Retina (tissue), 1 donor: ENCODE measurements around the gene EPHA4.
A peak's percentile ranks its signal among the peaks of the same experiment; 100 is the strongest.

ENCODE experiments used
- DNase-seq: peaks from one replicate; pipeline ENCODE4 v3.0.0-alpha.2; 2016

The EPHA4 gene

DNA sequence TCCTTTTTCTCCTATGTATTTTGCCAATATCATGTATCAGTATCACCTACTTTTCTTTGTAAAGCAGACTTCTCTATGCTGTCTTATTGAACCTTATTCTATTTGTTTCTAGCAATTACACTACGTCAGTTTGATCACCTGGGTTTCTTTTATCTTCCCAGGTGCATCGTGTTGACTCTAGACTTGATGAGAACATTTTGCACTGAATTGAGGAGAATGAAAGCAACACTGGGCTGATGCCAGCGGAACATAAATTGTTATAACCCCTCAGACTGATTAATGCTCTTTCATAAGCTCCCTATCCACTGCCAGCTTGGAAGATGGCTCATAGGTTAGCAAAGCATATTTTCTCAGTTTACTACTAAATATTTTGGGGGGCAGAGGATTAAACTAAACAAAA is 140.6 kb downstream of the EPHA4 start:
- DNase-seq = no peak

DNA sequence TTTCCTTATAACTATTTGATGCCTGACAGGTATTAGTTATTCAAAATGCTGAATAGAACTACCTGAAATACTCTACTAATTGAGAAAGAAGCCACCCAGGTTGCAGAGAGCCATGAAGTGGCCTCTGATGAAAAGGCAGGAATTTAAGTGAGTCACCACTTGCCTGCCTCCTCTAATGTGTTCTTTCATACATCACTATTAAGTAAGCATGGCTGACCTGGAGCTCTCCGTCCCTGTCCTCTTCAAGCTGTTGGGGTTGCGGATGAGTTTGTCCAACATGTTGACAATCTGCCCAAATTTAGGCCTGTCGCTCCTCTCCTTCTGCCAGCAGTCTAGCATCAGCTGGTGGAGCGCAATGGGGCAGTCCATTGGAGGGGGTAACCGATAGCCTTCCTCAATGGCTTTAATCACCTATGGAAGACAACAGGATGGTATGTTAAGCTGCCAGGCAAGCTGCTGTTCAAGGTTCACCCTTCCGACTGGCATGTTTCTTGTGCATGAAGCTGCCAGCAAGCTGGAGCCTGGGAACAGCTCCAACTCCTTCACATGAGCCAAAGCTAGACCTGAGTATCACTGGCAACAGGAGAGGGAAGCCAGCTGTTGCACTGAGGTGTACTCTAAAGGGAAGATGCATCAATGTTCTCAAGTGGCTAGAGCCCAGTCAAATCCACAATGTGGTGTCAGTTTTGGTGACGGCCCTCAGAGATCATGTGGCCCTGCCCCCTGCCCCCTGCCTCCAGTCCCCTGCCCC is 142.2 kb downstream of the EPHA4 start:
- peak; percentile 16 for DNase-seq

DNA sequence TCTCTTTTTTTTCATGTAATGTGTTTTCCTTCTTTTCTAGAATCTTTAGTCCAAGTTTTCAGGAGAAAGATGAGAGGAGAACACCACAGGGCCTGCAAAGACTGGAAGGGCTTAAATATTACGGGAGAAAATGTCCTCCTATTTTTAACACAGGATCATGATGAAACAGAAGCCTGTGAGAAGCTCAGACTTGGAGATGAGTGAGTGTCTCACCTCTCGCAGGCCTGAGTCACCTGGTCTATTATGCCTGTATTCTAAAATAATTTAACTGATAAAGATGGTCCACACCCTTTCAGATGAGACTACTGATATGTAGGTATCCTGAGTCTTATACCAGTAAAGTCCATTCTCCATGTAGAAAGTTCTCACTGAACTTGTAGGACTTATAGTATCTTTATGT is 143.2 kb downstream of the EPHA4 start:
- DNase-seq = no peak

DNA sequence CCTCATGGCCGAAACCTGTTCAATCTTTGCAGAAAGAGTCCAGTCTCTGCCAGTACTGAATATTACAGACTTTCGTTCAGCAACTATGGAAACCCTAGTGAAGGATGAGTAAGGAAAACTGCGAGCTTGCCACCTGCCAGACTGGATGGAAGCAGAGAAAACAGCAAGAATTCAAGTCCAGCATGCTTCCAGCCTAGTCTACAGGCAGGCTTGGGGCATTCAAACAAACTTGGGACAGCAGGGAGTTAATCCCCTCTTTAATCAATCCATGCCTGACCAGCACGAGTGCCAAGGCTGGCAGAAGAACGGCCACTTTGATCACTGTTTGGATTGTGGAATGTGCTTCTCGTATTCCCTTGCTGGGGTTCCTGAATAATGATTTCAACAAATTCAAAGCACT is 145.2 kb downstream of the EPHA4 start:
- no peak for DNase-seq

DNA sequence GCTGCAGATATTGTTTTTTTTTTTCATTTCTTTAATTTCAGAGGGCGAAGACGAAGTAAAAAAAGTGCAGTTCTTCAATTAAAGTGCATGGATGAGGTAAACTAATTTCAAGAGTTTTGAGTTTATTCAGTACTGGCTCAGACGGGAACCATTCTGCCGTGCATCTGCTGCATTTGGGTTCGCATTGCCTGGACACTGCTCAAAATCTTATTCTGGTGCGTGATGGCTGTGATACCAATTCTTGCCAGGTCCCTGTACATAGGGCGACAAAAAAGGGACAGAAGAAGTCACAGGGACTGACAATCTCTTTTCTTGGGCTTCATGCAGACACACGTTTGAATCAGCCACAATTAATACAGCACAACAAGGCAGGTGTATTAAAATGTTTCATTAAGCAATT is 146.2 kb downstream of the EPHA4 start:
- DNase-seq = no peak

DNA sequence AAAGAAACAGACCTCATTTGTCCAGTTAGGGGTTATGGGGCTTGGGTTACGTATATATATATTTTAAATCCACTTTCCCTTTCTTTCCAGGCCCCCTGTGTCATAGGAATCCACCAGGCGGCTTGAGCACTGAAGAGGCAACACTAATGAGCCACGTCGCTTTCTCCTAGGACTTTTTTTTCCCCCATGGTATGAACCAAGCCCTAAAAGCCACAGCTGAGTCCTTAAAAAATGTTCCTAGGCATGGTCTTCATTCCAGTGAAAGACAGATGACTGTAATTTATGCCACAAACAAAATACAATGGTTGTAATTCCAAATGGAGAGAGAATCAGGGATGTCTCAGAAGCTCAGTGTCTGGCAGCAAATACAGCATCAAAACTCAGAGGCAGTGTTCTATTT is 146.8 kb downstream of the EPHA4 start:
- DNase-seq = no peak

DNA sequence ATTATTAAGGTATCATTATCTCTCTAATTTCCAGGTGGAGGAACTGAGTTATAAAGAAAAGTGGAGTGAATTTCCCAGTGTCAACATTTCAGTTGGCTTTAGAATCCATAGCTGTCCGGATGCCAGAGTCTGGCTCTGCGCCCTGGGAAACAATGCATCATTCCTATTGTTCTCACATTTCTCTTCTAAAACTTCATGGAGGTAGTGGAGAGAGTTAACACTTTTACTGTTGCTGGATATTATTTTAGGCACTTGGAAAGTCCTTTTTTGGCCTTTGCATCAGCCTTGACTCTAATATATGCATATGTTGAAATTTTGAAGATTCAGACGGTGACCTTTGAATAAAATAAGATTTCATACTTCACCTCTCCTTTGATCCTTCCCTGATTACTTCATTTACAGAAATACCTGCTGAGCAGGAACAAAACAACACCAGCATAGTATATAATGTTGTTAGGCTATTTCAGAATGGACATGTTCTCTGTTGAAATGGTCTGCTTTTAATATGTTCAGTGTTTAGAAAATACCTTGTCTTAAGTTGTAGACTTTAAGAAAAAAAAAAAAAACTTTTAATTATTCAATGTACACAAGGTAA is 148.8 kb downstream of the EPHA4 start:
- no peak for DNase-seq

DNA sequence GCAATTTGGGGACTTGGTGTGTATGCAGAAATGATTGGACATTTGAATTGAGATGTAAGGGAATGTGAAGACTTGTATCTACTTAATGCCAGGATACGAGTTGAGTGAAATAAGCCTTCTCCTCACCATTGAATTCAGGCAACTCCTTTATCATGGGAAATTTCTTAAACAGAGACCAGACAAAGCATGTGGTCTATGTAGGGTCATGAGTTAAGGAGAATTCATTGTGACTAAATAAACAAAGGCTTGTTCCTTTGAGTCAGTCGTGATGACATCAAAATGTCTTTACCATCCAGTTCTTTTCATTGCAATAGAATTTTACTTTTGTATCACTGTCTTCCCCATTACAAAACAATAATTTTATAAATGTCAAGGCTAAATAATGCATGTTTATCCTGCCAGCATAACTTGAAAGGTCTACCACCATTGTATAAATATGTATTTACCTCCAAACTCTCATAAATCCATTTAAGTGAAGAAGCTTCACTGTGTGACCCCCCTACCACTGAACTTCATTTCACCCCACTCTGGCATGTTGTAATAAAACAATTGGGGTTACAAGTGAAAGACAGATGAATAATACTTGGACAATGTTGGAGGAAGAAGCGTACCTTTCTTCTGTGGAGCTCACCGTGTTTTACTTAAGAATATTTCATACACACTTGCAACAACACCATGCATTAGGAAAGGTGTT is 149.4 kb downstream of the EPHA4 start:
- no peak for DNase-seq

DNA sequence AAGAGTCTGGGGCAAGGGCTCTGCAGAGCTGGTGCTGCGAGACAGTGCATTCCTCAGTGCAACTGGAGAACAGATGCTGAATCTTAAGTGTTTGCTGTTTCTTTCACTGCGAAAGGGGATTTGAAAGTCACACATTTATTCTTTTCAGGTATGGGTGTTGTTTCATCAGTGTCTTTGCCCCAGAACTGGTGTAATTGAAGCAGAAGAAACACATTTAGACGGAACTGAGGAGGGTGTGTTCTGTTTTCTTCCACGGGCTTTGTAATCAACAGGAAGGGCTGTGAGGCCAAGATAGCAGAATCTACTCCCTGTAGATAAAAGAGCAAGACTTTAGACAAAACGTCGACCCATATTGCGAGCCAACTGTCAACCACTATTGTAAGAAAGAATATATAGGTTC is 151.9 kb downstream of the EPHA4 start:
- DNase-seq = no peak

DNA sequence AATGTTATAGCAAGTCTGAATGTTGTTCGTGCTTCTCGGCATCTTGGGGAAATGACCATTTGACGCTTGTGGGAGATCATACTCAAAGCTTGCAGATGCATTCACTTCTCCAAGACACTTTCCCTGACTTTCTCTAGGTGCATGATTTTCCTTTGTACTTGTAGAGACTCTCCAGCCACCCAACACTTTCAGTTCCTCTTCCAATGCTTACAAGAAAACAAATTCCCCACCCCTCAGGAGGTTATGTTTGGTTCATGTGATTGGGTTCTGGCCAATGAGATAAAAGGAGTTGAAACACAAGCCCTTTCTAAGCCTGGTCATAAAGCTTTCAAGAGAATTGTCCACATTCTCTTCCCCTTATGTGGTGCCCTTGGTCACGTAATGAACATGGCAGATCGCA is 156.3 kb downstream of the EPHA4 start:
- no peak for DNase-seq

DNA sequence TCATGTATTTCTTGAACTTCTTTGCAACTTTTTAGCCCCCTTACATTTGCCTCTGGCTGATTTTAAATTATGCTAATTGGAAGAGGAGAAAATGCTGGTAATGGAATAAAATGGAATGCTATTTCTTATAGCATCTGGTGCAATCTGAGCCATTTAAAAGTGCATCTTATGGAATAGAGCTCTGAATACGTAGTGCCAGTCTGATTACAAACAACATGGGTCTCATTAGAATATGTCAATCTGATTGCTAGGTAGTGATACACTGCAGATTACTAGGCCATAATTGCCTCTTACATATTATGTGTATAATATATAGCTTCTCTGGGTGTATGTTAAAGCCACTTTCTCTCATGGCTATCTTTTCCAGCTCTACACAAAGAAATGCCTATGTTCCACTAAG is 159.1 kb downstream of the EPHA4 start:
- DNase-seq = no peak

DNA sequence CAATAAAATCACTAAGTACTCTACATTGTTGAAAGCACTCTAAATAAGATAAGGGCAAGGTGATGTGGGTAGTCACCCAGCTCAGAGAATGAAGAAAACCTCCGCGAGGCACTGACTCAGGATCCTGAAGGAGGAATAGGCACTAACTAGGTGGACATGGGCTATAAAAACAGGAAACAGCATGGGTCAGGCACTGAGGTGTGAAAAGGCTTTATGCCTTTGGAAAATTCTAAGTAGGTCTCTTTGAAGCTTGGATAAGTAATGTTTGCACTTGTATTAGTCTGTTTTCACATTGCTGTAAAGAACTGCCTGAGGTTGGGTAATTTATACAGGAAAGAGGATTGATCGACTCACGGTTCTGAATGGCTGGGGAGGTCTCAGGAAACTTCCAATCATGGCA is 161.6 kb downstream of the EPHA4 start:
- no peak for DNase-seq

DNA sequence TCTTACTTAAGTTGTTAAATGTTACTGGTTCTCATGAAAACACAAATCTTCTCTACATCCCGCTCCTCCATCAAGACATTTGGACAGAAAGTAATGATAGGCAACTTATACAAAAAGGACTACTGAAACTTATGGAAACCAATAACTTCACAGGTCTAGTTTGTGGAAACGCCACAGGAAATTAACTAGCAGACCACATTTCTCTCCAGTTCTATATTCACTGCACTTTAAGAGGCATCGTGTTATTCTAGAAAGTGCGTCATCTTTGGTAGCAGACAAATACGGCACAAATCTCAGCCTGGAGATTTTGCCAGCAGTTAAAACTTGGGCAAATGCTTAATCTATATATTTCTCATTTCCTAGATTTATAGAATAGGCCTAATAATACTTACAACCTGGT is 164.3 kb downstream of the EPHA4 start:
- DNase-seq = no peak

DNA sequence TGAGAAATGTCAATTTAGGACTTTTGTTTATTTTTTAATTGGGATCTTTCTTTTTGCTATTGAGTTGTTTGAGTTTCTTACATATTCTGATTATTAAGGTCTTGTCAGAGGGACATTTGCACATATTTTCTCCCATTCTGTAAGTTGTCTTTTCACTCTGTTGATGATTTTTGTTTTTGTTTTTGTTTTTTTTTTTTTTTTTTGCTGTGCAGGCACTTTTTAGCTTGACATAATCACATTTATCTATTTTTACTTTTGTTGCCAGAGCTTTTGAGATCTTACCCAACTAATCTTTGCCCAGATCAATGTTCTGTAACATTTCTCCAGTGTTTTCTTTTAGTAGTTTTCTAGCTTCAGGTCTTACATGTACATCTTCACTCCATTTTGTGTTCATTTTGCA is 166.6 kb downstream of the EPHA4 start:
- DNase-seq = no peak

DNA sequence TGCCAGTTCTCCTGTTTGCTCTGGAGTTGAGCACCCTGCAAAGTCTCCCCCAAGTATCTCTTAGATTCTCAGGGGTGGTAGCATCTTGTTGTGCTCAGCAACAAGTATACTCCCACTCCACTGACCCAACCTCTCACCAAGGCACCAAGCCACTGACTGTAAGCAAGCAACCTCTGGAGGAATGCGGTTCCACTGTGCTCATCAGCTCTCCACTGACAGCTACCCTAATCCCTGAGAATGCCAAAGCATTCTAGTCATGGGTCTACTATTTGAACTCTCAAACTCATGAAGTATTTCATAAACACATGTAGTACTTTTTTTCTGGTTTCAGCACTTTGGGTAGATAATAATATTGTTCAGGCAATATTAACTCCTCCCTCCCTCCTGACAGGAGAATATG is 170.0 kb downstream of the EPHA4 start:
- no peak for DNase-seq

DNA sequence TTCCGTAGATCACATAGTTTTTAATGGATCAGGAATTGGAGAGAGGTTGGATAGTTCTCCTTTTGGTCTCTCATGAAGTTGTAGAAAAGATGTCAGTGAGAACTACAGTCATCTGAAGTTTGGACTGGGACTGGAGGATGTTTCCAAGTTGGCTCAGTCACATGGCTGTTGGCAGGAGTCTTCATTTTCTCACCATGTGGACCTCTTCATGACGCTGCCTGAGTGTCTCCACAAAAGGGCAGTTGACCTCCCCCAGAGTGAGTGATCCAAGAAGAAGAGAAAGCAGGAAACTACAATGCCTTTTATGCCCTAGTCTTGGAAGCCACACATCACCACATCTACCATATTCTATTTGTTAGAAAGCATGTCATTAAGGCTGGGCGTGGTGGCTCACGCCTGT is 171.7 kb downstream of the EPHA4 start:
- no peak for DNase-seq

DNA sequence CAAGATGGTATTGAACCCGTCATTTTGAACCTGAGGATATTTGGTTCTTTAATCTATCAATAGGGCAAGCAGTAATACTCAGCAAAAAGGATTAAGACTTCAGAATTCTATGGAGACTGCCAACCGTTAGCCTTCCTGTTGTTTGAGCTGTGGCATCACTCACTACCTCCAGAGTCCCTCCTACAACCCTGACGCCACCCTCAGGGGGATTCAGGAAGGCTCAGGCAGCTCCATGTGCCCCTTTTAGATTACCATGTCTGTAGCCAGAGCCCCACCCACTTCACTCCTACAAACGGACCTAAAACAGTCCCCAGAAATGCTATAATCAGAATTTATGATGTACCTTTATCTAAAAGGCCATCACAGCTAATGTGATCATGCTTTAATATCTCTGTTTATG is 172.9 kb downstream of the EPHA4 start:
- no peak for DNase-seq

DNA sequence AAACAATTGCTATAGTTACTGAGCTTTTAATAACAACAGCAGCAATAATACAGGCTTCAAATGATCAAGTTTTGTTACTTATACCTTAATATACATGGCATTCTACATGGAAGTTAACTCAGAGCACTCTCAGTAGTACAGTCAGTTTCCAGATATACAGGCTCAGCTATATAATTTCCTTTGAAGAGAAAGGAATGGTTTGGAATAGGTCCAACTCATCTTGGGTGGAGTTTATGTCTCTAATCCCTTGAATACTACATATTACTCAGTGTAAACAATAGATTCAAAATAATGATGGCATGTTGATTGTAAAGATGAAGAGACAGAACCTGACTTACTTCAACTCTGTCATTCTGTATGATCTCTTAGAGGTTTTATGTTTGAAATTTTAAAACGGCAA is 174.9 kb downstream of the EPHA4 start:
- no peak for DNase-seq

DNA sequence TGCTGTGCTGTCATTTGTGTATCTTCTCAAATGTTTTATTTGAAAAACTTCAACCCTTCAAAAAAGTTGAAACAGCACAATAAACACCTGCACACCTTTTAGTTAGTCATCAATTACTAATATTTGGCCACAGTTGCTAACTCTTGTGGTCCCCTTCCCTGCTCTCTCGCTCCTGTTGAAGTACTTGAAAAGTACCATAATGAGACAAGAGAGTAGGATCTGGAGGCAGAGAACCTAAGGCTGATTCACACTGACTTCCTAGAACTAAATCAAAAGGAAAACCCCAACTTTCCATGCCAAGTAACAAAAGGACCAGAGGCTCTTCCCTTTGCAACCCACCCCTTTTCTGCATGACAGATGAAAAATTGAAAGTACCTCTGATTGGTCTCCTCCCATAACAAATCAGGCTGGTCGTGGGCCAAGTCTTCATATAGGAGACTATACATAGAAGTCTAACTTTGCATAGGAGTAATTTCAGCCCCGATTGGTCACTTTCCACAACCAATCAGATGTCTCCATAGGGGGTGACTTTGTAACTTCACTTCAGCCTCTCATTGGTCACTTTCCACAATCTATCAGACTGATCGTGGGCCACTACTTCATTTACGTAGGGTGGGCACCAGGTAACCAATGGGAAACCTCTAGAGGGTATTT is 179.7 kb downstream of the EPHA4 start:
- no peak for DNase-seq

DNA sequence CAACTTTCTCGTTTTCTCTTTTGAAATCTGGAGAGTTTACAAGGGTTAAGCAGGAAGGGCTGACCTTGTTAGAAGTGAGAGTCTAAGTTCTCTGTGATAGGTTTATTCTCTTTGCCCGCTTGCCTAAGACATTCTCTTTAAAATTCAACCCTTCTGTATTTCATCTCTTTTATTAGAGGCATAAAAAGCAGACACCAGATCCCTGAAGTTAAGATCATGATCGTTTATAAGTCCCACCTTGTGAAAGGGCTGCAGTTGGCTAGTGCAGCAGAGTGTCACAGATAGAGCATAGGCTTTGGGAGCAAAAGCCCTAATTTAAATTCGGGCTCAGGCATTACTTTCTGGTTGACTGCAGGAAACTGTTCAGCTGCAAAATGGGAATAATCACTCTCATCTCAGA is 181.2 kb downstream of the EPHA4 start:
- DNase-seq = no peak

DNA sequence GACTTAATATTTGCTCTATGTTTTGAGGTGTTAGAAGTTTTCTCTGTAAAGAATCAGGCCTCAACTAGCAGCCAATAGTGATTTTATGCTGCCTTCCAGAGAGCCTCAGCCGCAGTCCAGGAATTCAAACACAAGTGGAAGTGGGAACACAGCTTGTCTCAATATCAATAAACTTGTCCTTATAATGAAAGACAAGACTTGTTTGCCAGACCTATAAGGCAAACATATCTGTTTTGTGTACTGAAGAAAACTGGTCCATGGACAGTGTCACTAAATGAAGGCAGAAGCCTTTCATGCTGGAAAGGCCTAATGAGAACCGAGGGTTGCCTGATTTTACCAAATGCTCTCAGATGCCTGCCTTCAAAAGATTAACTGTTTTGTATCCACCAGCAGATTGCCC is 182.2 kb downstream of the EPHA4 start:
- DNase-seq = no peak

DNA sequence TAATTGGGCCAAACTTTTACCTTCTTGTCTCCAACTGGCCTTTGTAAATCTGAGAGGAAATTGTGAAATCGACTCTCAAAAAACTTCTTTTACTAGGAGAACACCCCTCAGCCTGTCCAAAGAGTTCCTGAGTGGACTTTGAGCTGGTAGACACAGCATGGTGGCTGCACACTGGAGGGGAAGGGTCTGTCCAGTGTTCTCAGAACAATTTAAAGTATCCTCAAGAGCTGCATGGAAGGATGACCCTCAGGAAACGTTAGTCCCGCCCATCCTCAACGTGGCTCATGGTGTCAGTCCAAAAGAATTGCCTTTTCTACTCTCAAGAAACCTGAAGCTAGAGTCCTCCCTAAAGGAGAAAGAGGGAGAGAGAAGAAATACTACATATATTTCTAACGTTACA is 182.7 kb downstream of the EPHA4 start:
- no peak for DNase-seq

DNA sequence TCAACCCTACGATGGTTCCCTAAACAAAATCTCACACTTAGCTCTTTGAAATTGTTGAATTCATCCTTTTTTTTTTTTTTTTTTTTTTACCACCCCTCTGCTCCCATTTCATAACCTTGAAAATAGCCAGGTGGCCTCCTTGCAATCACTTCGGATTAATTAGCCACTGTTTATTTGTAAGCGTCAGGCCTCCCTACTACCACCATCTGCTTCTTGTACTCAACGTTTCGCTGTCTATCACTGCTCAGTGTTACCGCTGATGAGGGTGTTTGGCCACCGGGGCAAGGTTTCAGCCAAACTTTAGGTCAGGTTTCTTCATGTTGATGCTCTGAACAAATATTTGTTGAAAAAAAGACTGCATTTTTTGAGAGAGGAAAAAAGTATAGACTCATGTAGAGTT is 183.2 kb downstream of the EPHA4 start:
- DNase-seq = no peak

DNA sequence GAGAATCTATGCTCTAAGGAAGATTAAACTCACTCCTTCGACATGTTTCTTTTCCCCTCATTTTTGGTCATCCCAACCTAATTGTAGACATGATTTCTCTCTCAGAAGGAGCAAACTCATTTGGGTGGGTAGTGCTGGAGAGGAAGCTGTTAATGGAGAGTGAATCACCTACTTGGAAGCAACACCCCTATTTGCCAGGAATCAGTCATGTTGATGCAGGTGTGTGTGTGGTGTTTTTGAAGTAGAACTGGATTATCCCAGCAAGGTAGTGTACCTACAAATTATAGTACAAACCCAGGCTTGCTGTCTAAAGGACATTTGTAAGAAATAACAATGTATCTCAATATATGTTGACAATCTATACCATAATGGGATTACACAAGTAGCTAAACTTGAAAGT is 186.4 kb downstream of the EPHA4 start:
- DNase-seq = no peak
